ENCODE measurements around the gene COL6A6.

- TF ChIP-seq, protein P1, sequence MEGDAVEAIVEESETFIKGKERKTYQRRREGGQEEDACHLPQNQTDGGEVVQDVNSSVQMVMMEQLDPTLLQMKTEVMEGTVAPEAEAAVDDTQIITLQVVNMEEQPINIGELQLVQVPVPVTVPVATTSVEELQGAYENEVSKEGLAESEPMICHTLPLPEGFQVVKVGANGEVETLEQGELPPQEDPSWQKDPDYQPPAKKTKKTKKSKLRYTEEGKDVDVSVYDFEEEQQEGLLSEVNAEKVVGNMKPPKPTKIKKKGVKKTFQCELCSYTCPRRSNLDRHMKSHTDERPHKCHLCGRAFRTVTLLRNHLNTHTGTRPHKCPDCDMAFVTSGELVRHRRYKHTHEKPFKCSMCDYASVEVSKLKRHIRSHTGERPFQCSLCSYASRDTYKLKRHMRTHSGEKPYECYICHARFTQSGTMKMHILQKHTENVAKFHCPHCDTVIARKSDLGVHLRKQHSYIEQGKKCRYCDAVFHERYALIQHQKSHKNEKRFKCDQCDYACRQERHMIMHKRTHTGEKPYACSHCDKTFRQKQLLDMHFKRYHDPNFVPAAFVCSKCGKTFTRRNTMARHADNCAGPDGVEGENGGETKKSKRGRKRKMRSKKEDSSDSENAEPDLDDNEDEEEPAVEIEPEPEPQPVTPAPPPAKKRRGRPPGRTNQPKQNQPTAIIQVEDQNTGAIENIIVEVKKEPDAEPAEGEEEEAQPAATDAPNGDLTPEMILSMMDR (IDR thresholded peaks at IDR 0.05) = no peak
- no peak for TF ChIP-seq POLR2AphosphoS5 (IDR thresholded peaks at IDR 0.05)
- TF ChIP-seq POLR2A (IDR thresholded peaks at IDR 0.05) = no peak
Observed at GRCh38 chr3:130468311-130468710, 48.7 kb upstream of the COL6A6 start.

Data from prostate gland (tissue), 2 donors.